HG03025 (cell line): Measurements from ENCODE around the gene MRPL53.

Source experiments
- ATAC-seq: cut with Tn5 transposase; IDR thresholded peaks from one replicate; pipeline ENCODE4 v1.9.1; 2021; ENCODE audit warnings: mild to moderate bottlenecking, moderate library complexity; ENCODE audit not compliant: unreplicated experiment, low FRiP score

MRPL53 gene

GRCh38 chr2:74429487-74430451 is 42.7 kb downstream of the MRPL53 start:
- no peak for ATAC-seq

DNA sequence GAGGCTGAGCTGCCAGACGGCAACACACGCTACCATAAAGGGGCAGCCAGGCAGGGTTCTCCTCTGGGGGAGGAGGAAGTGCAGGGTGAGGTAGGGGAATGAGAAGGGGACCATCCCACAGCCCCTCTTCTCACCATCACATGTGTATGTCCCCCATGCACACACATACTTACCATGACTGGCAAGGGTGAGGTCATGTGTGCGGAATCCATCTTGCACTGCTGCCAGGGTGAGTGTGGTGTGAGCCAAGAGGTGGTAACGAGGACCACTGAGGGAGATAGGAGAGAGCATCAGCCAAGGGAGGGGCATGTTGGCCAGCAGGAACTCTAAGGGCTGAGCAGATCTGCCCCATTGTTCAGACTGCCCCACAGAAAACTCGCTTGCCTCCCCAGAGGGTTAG is 43.8 kb downstream of the MRPL53 start:
- no peak for ATAC-seq

- ATAC-seq, result no peak
Measured at GRCh38 chr2:74427551-74427950, 44.9 kb downstream of the MRPL53 start.

GRCh38 chr2:74426181-74426758 is 46.2 kb downstream of the MRPL53 start:
- ATAC-seq, result no peak

DNA sequence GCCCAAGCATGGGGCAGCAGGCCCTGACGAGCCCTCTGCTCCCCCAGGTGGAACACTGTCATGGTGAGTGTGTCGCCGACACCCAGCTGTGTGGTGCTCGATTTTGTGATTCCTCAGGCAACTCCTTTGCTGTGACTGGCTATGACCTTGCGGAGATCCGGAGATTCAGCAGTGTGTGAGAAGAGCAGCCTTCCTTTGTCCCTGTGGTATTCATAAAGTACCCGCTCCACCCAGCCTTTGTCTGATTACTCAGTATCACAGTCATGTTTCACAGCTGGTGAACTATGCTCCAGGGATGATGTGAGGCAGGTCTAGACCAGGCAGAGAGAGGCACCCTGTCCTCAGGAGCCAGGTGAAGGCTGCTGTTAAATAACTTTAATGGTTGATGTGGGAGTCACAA is 47.0 kb downstream of the MRPL53 start:
- no peak for ATAC-seq

GRCh38 chr2:74424995-74425406 is 47.5 kb downstream of the MRPL53 start:
- ATAC-seq, result no peak

- ATAC-seq, result no peak
Measured at GRCh38 chr2:74424139-74424992, 48.1 kb downstream of the MRPL53 start.

GRCh38 chr2:74423231-74424095 is 49.0 kb downstream of the MRPL53 start:
- ATAC-seq, result no peak
